Right ventricle myocardium superior (tissue), 1 donor: ENCODE data around the gene ELOVL6. TPM values are rescaled to one million over a fixed set of nuclear protein-coding genes. Genes with fewer than 3 reads are reported as not detected.
"Not testable (repeated sequence)": the region's sequence is repeated elsewhere in the genome, so short reads cannot be mapped to it uniquely, and the experiment has no call there.

Experiments used
- ATAC-seq: fragments of 200-7000 bp; cut with Tn5 transposase; one replicate; pipeline ENCODE4 v1.9.1; 2020; ENCODE audit warnings: mild to moderate bottlenecking; ENCODE audit not compliant: poor library complexity
- DNase-seq: peaks from one replicate; pipeline ENCODE4 v3.0.0-alpha.2; 2020
- intact Hi-C: fragments of 100-400 bp; cut with DNase I; formaldehyde crosslinking; loops from one replicate; pipeline ENCODE4 v1.11.2; 2022
- total RNA-seq: library from RNA; stranded (reverse); fragmentation: NEBNext Ultra II Directional; extraction: Animal tissue kit (Norgen Biotek cat#: 25700); gene quantifications from one replicate; pipeline ENCODE4 v1.2.1, GENCODE V29; 2021
- donor health status: DM: no; HTN: yes; CAD: no; lungs with severe emphysema.

The ELOVL6 gene
- total RNA-seq, 1 donor from 2014 or later: 2.1 TPM

- intact Hi-C loops: no loop called here
- no peak for DNase-seq
- no peak for ATAC-seq
Observed at GRCh38 chr4:110096405-110096804, 102.0 kb downstream of the ELOVL6 start.

GRCh38 chr4:110092646-110093045 lies 105.8 kb downstream of the ELOVL6 start:
- ATAC-seq (no peak), DNase-seq (no peak)
- intact Hi-C loops: no loop called here

GRCh38 chr4:110091434-110092140 lies 106.8 kb downstream of the ELOVL6 start:
- intact Hi-C loops: no loop called here
- no peak for DNase-seq
- ATAC-seq: no peak

GRCh38 chr4:110088670-110089069 lies 109.7 kb downstream of the ELOVL6 start:
- DNase-seq: no peak
- intact Hi-C loops: no loop called here

GRCh38 chr4:110087070-110087708 lies 111.2 kb downstream of the ELOVL6 start:
- DNase-seq (no peak), ATAC-seq (no peak)
- intact Hi-C loops: no loop called here

More at GRCh38 chr4:110088670-110089069, 109.7 kb downstream of the ELOVL6 start:
- no peak for ATAC-seq

GRCh38 chr4:110085131-110085530 lies 113.3 kb downstream of the ELOVL6 start:
- no peak for DNase-seq
- intact Hi-C loops: no loop called here
- ATAC-seq: no peak

GRCh38 chr4:110084154-110084553 lies 114.3 kb downstream of the ELOVL6 start:
- ATAC-seq (no peak), DNase-seq (no peak)
- intact Hi-C loops: no loop called here

GRCh38 chr4:110078148-110078547 lies 120.3 kb downstream of the ELOVL6 start:
- DNase-seq, ATAC-seq, intact Hi-C loops: not testable (repeated sequence)

- intact Hi-C loops, DNase-seq, ATAC-seq: not testable (repeated sequence)
Observed at GRCh38 chr4:110076828-110077227, 121.6 kb downstream of the ELOVL6 start.

- intact Hi-C loops: no loop called here
- ATAC-seq (no peak), DNase-seq (no peak)
Observed at GRCh38 chr4:110075891-110076290, 122.5 kb downstream of the ELOVL6 start.

- intact Hi-C loops: no loop called here
- DNase-seq (no peak), ATAC-seq (no peak)
Observed at GRCh38 chr4:110075083-110075738, 123.2 kb downstream of the ELOVL6 start.

GRCh38 chr4:110074570-110074969 lies 123.8 kb downstream of the ELOVL6 start:
- intact Hi-C loops: no loop called here
- ATAC-seq (no peak), DNase-seq (no peak)

GRCh38 chr4:110073053-110073845 lies 125.2 kb downstream of the ELOVL6 start:
- DNase-seq (peak; percentile 48), ATAC-seq (peak; percentile 83)
- intact Hi-C loops: no loop called here

GRCh38 chr4:110071466-110071865 lies 126.9 kb downstream of the ELOVL6 start:
- peak; percentile 81 for ATAC-seq

GRCh38 chr4:110068248-110068647 lies 130.2 kb downstream of the ELOVL6 start:
- DNase-seq (no peak), ATAC-seq (no peak)
- intact Hi-C loops: no loop called here

More at GRCh38 chr4:110071466-110071865, 126.9 kb downstream of the ELOVL6 start:
- intact Hi-C loops: no loop called here
- no peak for DNase-seq

GRCh38 chr4:110064934-110065333 lies 133.5 kb downstream of the ELOVL6 start:
- ATAC-seq (no peak), DNase-seq (no peak)
- intact Hi-C loops: no loop called here

GRCh38 chr4:110064295-110064694 lies 134.1 kb downstream of the ELOVL6 start:
- intact Hi-C loops: no loop called here
- ATAC-seq (no peak), DNase-seq (no peak)

GRCh38 chr4:110062166-110062565 lies 136.2 kb downstream of the ELOVL6 start:
- ATAC-seq (no peak), DNase-seq (no peak)
- intact Hi-C loops: no loop called here

GRCh38 chr4:110061076-110061475 lies 137.3 kb downstream of the ELOVL6 start:
- ATAC-seq: no peak
- intact Hi-C loops: no loop called here
- no peak for DNase-seq
